ENCODE data around the gene CD3D. TPM values are rescaled to one million over a fixed set of nuclear protein-coding genes. Genes with fewer than 3 reads are reported as not detected.
A peak's percentile ranks its signal among the peaks of the same experiment; 100 is the strongest.

CD3D gene
- total RNA-seq, 2 experiments from 2014 or later: 428 to 526 TPM

DNA sequence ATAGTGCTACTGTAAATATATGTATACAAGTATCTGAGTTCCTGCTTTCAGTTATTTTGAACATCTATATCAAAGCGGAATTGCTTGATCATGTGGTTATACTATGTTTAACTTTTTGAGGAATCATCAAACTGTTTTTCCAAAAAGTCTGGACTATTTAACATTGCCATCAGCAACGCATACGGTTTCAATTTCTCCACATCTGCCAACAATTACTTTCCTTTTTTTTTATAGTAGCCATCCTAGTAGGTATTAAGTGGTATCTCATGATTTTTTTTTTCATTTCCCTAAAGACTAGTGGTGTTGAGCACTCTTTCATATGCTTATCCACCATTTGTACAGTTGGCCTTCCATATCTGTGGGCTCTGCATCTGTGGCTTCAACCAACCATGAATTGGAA lies 15.6 kb upstream of the CD3D start:
- Mint-ChIP-seq H3K27me3 (no peaks in the 10 kb centered on the region), H3K4me1 (peaks cover 43% of the 10 kb centered on the region), H3K27ac (no peak overlapping the region), H3K4me3 (no peak overlapping the region), H3K9me3 (ENCODE audit: low read depth) (no peaks in the 10 kb centered on the region), H3K36me3 (peaks cover 16% of the 10 kb centered on the region)
- DNase-seq (no peak), ATAC-seq (no peak)
- CTCF ChIA-PET: no interaction called here

DNA sequence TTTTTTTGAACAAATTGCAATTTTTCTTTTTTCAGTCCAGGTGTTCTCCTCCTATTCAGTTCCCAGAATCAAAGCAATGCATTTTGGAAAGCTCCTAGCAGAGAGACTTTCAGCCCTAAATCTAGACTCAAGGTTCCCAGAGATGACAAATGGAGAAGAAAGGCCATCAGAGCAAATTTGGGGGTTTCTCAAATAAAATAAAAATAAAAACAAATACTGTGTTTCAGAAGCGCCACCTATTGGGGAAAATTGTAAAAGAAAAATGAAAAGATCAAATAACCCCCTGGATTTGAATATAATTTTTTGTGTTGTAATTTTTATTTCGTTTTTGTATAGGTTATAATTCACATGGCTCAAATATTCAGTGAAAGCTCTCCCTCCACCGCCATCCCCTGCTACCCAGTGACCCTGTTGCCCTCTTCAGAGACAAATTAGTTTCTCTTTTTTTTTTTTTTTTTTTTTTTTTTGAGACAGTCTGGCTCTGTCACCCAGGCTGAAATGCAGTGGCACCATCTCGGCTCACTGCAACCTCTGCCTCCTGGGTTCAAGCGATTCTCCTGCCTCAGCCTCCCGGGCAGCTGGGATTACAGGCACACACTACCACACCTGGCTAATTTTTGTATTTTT lies 10.7 kb upstream of the CD3D start:
- H3K9me3 Mint-ChIP-seq (ENCODE audit: low read depth): no peaks in the 10 kb centered on the region
- DNase-seq (no peak), ATAC-seq (peak; percentile 20)
- peaks cover 41% of the 10 kb centered on the region for H3K36me3 Mint-ChIP-seq
- peak overlapping the region; percentile 66 for H3K27ac Mint-ChIP-seq
- no peak overlapping the region for H3K4me3 Mint-ChIP-seq
- CTCF ChIA-PET: interaction anchor here (0.7 to 5.0 kb wide), 12 partner anchors 11 to 155 kb away, joined by 3 to 23 read pairs (median 5); partner anchors contain the start of genes CD3D and JAML
- H3K4me1 Mint-ChIP-seq: peaks cover 30% of the 10 kb centered on the region
- no peaks in the 10 kb centered on the region for H3K27me3 Mint-ChIP-seq

DNA sequence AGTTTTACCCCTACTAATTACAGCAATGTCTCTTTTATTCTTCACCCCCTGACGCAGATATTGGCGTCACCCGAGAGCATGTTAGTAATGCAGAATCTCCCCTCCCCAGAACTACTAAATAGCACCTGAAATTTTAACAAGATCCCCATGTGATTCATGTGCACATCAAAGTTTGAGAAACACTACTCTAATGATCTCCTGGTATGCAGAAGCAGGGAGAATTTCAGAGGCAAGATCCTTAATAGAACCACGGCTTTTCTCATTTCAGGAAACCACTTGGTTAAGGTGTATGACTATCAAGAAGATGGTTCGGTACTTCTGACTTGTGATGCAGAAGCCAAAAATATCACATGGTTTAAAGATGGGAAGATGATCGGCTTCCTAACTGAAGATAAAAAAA lies 7.0 kb upstream of the CD3D start:
- Mint-ChIP-seq H3K4me3 (no peak overlapping the region), H3K4me1 (peaks cover 58% of the 10 kb centered on the region), H3K27ac (peak overlapping the region; percentile 24), H3K27me3 (no peaks in the 10 kb centered on the region), H3K36me3 (peaks cover 68% of the 10 kb centered on the region), H3K9me3 (ENCODE audit: low read depth) (no peaks in the 10 kb centered on the region)
- CTCF ChIA-PET: no interaction called here
- DNase-seq: no peak
- no peak for ATAC-seq

DNA sequence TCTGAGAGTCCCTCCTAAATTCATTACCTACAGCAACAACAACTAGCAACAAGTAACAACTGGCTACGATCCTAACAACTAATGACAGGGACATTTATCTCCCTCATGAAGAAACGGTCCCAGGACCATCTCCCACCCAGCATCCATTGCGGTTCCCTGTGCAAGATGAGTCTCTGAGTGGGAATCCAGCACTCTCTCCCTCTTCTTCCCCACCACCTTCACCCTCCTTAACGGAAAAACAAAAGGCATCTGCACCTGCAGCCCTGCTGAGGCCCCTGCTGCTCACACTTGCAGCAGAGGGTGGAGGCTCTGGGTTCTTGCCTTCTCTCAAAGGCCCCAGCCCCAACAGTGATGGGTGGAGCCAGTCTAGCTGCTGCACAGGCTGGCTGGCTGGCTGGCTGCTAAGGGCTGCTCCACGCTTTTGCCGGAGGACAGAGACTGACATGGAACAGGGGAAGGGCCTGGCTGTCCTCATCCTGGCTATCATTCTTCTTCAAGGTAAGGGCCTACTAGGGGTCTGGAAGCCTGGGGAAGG lies 1.5 kb upstream of the CD3D start, which contains the start of gene CD3G:
Gene CD3G (plus strand): TSS at position 364 of the 535 bp plus-strand sequence. CDS start 80 bp downstream, at position 444.
- H3K4me1 Mint-ChIP-seq: peaks cover 66% of the 10 kb centered on the region

DNA sequence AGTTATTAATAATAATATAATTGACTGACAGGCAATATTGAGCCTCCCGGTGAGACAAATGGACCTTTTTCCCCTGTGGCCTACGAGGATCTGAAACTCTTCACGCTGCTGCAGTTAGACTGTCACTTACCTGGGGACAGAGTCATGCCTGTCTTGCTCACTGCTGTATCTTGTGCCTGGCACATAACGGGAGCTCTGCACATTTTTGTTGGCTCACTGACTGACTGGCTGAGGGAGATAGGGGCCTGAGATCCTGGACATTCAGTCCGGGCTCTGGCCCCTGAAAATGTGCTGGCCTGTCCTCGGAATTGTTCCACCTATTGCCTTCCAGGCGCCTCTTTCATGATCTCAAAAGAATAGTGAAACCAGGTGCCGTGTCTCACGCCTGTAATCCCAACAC lies 743 bp upstream of the CD3D start:
- H3K27me3 Mint-ChIP-seq: no peaks in the 10 kb centered on the region
- H3K36me3 Mint-ChIP-seq: peaks cover 60% of the 10 kb centered on the region
- H3K4me3 Mint-ChIP-seq: peak overlapping the region; percentile 87
- CTCF ChIA-PET: interaction anchor here (1.0 to 2.7 kb wide), 3 partner anchors 119 to 583 kb away, joined by 3 to 11 read pairs (median 5); partner anchors contain the start of gene JAML
- DNase-seq: peak; percentile 50
- H3K4me1 Mint-ChIP-seq: peaks cover 66% of the 10 kb centered on the region
- H3K27ac Mint-ChIP-seq: peak overlapping the region; percentile 97
- ATAC-seq: no peak
- H3K9me3 Mint-ChIP-seq (ENCODE audit: low read depth): no peaks in the 10 kb centered on the region

More for the DNA sequence above, 1.5 kb upstream of the CD3D start, which contains the start of gene CD3G:
- DNase-seq: peak; percentile 89
- no peaks in the 10 kb centered on the region for H3K27me3 Mint-ChIP-seq
- ATAC-seq: peak; percentile 76
- H3K4me3 Mint-ChIP-seq: peak within 1 kb of the TSS; percentile 87
- no peaks in the 10 kb centered on the region for H3K9me3 Mint-ChIP-seq (ENCODE audit: low read depth)
- H3K27ac Mint-ChIP-seq: peak within 1 kb of the TSS; percentile 97
- CTCF ChIA-PET: interaction anchor here (1.4 to 2.7 kb wide), 2 partner anchors 92 to 146 kb away, joined by 4 to 11 read pairs; partner anchors contain the start of gene MPZL3
- peaks cover 61% of the 10 kb centered on the region for H3K36me3 Mint-ChIP-seq

DNA sequence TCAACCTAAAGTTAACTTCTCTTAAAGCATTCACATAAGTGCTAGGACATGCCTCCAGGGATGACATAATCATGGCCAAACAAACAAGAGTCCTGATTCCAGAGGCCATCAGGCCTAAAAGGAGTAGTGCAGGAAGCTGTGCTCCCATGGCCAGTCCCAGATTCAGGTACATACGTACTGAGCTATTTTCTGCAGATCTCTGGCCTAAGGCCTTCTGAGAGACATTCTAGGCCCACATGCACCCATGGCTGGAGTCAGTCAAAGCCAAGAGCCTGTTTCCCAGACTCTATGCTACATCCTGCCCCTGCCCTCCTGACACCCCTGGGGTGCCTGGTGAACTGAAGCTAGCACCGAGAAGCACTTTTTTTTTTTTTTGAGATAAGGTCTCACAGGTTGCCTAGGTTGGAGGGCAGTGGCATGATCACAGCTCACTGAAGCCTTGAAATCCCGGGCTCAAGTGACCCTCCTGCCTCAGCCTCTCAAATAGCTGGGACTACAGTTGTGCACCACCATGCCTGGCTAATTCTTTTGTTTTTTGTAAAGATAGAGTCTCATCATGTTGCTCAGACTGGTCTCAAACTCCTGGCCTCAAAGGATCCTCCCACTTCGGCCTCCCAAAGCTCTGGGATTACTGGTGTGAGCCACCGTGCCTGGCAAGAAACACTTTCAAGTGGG lies 553 bp downstream of the CD3D start:
- H3K4me1 Mint-ChIP-seq: peaks cover 64% of the 10 kb centered on the region
- H3K27me3 Mint-ChIP-seq: no peaks in the 10 kb centered on the region
- peak overlapping the region; percentile 87 for H3K4me3 Mint-ChIP-seq
- CTCF ChIA-PET: interaction anchor here (0.8 to 1.9 kb wide), 10 partner anchors 11 to 585 kb away, joined by 3 to 7 read pairs (median 4); partner anchors contain the start of genes JAML, KMT2A and UBE4A
- ATAC-seq: no peak
- H3K27ac Mint-ChIP-seq: peak overlapping the region; percentile 97
- H3K36me3 Mint-ChIP-seq: peaks cover 55% of the 10 kb centered on the region
- no peaks in the 10 kb centered on the region for H3K9me3 Mint-ChIP-seq (ENCODE audit: low read depth)
- peak; percentile 61 for DNase-seq

- CTCF ChIA-PET: interaction anchor here (0.6 to 1.9 kb wide), 5 partner anchors 12 to 518 kb away, joined by 3 to 7 read pairs (median 4); no protein-coding TSS in a partner anchor
- Mint-ChIP-seq H3K36me3 (peaks cover 55% of the 10 kb centered on the region), H3K27ac (peak overlapping the region; percentile 97), H3K4me3 (peak overlapping the region; percentile 87), H3K27me3 (no peaks in the 10 kb centered on the region), H3K9me3 (ENCODE audit: low read depth) (no peaks in the 10 kb centered on the region), H3K4me1 (peaks cover 63% of the 10 kb centered on the region)
- no peak for ATAC-seq
- no peak for DNase-seq
These were observed 1.2 kb downstream of the CD3D start for GRCh38 chr11:118341261-118341660.

DNA sequence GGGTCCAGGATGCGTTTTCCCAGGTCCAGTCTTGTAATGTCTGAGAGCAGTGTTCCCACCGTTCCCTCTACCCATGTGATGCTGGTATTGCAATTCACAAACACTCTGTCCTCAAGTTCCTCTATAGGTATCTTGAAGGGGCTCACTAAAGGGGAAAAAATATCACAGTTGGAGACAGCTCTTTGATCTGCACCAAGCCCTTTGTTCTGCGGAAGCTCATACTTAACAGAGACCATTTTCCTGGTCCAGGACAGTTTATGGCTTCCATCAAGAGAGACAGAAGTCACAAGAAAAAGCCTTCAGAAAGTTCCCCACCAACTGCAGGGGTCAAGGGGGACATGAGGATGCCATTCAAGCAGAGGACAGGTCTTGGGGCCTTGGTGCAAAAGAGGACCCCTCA lies 2.1 kb downstream of the CD3D start:
- ATAC-seq: no peak
- peaks cover 49% of the 10 kb centered on the region for H3K36me3 Mint-ChIP-seq
- no peaks in the 10 kb centered on the region for H3K9me3 Mint-ChIP-seq (ENCODE audit: low read depth)
- H3K27ac Mint-ChIP-seq: peak overlapping the region; percentile 97
- H3K4me1 Mint-ChIP-seq: peaks cover 57% of the 10 kb centered on the region
- CTCF ChIA-PET: interaction anchor here (0.6 to 1.9 kb wide), 4 partner anchors 11 to 358 kb away, joined by 3 to 10 read pairs (median 6); no protein-coding TSS in a partner anchor
- H3K27me3 Mint-ChIP-seq: no peaks in the 10 kb centered on the region
- H3K4me3 Mint-ChIP-seq: peak overlapping the region; percentile 87
- no peak for DNase-seq

DNA sequence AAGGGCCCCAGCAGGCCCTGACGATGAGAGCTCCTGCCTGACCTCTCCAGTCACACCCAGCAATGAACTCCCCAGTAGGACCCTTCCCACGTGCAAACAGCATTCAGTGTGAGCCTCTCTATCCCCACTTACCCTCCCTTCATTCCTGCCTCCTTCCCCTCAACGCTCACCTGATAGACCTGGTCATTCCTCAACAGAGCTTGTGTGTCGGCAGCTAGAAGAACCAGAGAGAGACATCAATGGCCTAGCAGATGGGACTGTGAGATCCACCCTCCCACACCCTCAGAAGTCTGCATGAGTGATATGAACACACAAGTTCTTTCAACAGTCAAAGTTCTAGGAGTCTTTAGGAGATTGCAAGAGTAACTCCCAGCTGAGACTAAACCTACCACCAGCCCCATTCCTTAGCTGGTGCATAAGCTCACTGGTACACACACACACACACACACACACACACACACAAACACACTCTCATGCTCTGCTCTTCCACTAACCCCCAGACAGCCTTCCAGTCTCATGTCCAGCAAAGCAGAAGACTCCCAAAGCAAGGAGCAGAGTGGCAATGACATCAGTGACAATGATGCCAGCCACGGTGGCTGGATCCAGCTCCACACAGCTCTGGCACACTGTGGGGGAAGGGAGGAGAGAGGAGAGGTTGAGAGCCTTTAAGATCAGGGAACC lies 3.1 kb downstream of the CD3D start:
- Mint-ChIP-seq H3K27me3 (no peaks in the 10 kb centered on the region), H3K27ac (peak overlapping the region; percentile 97), H3K4me3 (peak overlapping the region; percentile 87), H3K4me1 (peaks cover 61% of the 10 kb centered on the region), H3K9me3 (ENCODE audit: low read depth) (no peaks in the 10 kb centered on the region), H3K36me3 (peaks cover 40% of the 10 kb centered on the region)
- DNase-seq: peak; percentile 59
- peak; percentile 8 for ATAC-seq
- CTCF ChIA-PET: interaction anchor here (0.7 to 1.8 kb wide), 6 partner anchors 8 to 141 kb away, joined by 3 to 10 read pairs (median 4); partner anchors contain the start of genes JAML and MPZL3

DNA sequence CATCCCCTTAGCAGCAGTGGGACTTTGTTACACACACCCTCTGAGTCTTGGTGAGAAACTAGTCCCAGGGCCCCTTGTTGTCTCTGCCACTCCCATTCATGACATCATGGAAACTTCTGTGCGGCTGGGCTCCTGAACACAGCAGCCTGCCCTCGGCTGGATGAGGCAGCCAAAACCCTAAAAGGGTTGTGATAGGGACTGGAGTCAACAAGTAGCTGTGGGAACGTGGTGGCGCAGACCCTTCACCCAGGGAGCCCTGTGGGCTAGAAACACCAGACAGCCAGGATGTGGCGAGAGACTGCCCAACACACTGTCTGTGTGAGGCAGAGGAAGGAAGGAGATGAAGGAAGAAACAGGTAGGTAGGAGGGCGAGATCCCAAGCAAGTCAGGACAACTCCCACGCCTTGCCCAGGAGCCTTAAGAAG lies 3.9 kb downstream of the CD3D start:
- peaks cover 40% of the 10 kb centered on the region for H3K36me3 Mint-ChIP-seq
- ATAC-seq (peak; percentile 61), DNase-seq (peak; percentile 98)
- H3K4me3 Mint-ChIP-seq: peak overlapping the region; percentile 87
- peak overlapping the region; percentile 97 for H3K27ac Mint-ChIP-seq
- peaks cover 56% of the 10 kb centered on the region for H3K4me1 Mint-ChIP-seq
- CTCF ChIA-PET: interaction anchor here (0.7 to 1.8 kb wide), 6 partner anchors 9 to 140 kb away, joined by 3 to 5 read pairs (median 4); partner anchors contain the start of genes JAML and MPZL3
- H3K27me3 Mint-ChIP-seq: no peaks in the 10 kb centered on the region
- no peaks in the 10 kb centered on the region for H3K9me3 Mint-ChIP-seq (ENCODE audit: low read depth)

- no peak for DNase-seq
These were observed 7.8 kb downstream of the CD3D start for GRCh38 chr11:118334745-118335144.

GRCh38 chr11:118328745-118329144 lies 13.8 kb downstream of the CD3D start:
- peaks cover 18% of the 10 kb centered on the region for H3K36me3 Mint-ChIP-seq
- H3K27ac Mint-ChIP-seq: no peak overlapping the region
- H3K9me3 Mint-ChIP-seq (ENCODE audit: low read depth): no peaks in the 10 kb centered on the region
- no peaks in the 10 kb centered on the region for H3K27me3 Mint-ChIP-seq
- CTCF ChIA-PET: no interaction called here
- H3K4me1 Mint-ChIP-seq: peaks cover 6% of the 10 kb centered on the region
- DNase-seq: no peak
- H3K4me3 Mint-ChIP-seq: no peak overlapping the region
- no peak for ATAC-seq

More at GRCh38 chr11:118334745-118335144, 7.8 kb downstream of the CD3D start:
- Mint-ChIP-seq H3K27ac (peak overlapping the region; percentile 85), H3K36me3 (peaks cover 31% of the 10 kb centered on the region), H3K4me3 (peak overlapping the region; percentile 18), H3K27me3 (no peaks in the 10 kb centered on the region), H3K4me1 (peaks cover 44% of the 10 kb centered on the region), H3K9me3 (ENCODE audit: low read depth) (no peaks in the 10 kb centered on the region)
- CTCF ChIA-PET: no interaction called here
- ATAC-seq: no peak

GRCh38 chr11:118325283-118325682 lies 17.2 kb downstream of the CD3D start:
- H3K27me3 Mint-ChIP-seq: no peaks in the 10 kb centered on the region
- CTCF ChIA-PET: no interaction called here
- H3K4me1 Mint-ChIP-seq: peaks cover 17% of the 10 kb centered on the region
- no peak for DNase-seq
- no peak overlapping the region for H3K27ac Mint-ChIP-seq
- H3K9me3 Mint-ChIP-seq (ENCODE audit: low read depth): no peaks in the 10 kb centered on the region
- no peak overlapping the region for H3K4me3 Mint-ChIP-seq
- no peak for ATAC-seq
- H3K36me3 Mint-ChIP-seq: peaks cover 15% of the 10 kb centered on the region

Data from activated CD8-positive, alpha-beta memory T cell treated with anti-CD3 and anti-CD28 coated beads, Interleukin-2, amount 10 ng/mL, durations not matched to agents 7 days and 5 days (primary cell).